ENCODE measurements around the gene SEMA5A.

DNA sequence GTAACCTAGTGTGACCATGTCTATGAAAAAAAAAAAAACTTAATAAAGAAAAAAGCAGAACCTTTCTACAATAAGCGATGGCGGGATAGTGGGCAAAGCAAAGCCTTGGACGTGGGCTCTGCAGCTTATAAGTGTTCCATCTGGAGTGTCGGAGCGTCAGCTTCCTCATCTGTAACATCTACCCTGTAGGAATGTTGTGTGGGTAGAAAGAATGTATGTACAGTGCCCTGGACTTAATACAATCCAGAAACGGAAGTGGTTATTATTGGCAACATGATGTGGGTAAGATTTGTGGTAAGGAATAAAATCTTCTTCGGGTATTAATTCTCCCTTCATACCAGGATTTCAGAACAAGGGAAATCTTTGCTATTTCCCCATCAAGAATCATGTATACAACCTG, 66.5 kb downstream of the SEMA5A start:
- TF ChIP-seq, protein P1, sequence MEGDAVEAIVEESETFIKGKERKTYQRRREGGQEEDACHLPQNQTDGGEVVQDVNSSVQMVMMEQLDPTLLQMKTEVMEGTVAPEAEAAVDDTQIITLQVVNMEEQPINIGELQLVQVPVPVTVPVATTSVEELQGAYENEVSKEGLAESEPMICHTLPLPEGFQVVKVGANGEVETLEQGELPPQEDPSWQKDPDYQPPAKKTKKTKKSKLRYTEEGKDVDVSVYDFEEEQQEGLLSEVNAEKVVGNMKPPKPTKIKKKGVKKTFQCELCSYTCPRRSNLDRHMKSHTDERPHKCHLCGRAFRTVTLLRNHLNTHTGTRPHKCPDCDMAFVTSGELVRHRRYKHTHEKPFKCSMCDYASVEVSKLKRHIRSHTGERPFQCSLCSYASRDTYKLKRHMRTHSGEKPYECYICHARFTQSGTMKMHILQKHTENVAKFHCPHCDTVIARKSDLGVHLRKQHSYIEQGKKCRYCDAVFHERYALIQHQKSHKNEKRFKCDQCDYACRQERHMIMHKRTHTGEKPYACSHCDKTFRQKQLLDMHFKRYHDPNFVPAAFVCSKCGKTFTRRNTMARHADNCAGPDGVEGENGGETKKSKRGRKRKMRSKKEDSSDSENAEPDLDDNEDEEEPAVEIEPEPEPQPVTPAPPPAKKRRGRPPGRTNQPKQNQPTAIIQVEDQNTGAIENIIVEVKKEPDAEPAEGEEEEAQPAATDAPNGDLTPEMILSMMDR (IDR thresholded peaks at IDR 0.05; ENCODE audit: insufficient read depth, low read length) = no peak
- TF ChIP-seq POLR2AphosphoS5 (IDR thresholded peaks at IDR 0.05; ENCODE audit: low read depth) = no peak
- no peak for TF ChIP-seq GABPA (IDR thresholded peaks at IDR 0.05; ENCODE audit: low read depth)
